Measurements from ENCODE around the gene TMEM163. TPM values are rescaled to one million over a fixed set of nuclear protein-coding genes. Genes with fewer than 3 reads are reported as not detected.
"Not testable (repeated sequence)": the region's sequence is repeated elsewhere in the genome, so short reads cannot be mapped to it uniquely, and the experiment has no call there.

TMEM163 gene
- polyA plus RNA-seq (ENCODE audit: insufficient read length in 4 of 4) = 1 to 10 TPM; 1.2 to 2.4 (median 1.3) TPM

DNA sequence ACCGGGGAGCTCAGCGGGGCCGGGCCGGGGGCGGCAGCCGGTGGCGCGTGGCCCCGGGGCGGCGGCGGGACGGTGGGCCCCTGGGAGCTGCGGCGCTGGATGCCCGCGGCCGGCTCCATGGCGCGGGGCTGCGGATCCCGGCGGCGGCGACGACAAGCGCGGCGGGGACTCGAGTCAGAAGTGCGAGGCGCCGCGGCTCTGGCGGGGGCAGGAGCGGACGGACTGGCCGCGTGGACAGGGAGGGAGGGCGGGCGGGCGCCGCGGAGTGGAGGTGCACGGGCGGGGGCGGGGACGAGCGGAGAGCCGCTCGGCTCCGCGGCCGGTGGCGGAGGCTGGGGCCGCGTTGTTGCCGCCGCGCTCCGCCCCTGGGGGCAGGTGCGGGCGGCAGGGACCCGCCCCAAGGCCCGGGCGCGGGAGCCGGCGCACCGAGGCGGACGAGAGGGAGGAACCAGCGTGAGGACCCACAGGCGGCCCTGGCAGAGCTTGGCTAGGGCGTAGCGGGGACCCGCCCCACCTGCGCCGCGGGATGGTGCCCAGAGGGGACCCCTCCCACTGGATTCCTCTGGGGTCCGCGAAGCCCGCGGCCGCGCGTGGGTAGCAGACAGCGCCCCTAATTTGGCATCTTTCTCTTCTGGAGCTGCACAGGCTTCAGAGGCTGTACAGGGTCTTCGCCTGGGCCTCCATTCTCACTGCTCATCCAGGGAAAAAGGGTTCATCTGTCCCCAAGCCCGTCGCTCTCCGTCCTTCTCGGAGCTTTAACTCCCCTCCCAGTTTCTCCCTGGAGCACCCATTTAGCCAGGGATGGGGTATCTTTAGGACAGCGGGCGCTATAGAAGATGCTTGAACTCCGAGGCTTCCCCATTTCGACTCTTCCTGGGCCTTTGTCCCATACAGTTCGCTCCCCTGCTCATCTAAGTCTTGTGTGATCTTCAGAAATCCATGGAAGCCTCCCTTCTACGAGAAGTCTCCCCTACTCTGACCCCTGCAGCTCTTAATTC is at the start of gene TMEM163:
TSS of gene TMEM163 (minus strand) at position 184 of the 998 bp plus-strand sequence.
- no peak for DNase-seq (ENCODE audit: low read depth in 4 of 4, low spot score in 3 of 4)

DNA sequence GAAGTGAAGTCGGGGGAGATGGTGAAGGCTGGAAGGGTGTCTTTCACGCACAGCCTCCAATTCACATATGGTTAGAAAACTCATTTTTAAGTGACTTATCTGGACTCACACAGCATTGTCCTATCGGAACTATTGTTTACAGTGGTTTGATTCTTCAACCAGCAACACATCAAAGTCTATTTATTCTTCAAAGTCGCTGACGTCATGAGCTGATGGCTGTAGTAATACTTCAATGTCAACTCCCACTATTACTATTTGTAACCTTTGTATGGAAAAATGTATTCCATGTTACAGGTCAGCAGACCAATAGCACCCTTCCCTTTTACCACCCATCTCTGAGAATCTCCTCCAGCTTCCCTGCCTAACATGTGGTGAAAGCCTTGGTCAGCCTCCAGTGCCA is 47.8 kb upstream of the TMEM163 start:
- DNase-seq (ENCODE audit: low read depth in 4 of 4, low spot score in 3 of 4) = no peak

DNA sequence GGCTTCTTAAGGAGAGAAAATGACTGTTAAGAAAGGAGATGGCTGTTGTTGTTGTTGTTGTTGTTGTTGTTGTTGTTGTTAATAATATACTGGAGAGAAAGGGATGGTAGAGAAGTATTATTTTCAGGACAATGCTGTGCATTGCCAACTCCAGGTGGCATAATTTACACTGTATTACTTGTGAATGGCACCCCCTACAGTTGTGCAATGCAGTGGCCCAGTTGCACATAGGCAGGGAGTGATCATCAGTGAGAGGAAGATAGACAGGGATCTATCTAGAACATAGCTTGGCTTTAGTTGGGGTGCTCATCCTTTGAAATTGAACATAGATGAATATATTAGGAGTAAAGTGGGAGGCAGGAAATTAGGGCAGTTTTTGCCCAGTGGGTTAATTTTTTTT is 47.2 kb upstream of the TMEM163 start:
- no peak for DNase-seq (ENCODE audit: low read depth in 4 of 4, low spot score in 3 of 4)

DNA sequence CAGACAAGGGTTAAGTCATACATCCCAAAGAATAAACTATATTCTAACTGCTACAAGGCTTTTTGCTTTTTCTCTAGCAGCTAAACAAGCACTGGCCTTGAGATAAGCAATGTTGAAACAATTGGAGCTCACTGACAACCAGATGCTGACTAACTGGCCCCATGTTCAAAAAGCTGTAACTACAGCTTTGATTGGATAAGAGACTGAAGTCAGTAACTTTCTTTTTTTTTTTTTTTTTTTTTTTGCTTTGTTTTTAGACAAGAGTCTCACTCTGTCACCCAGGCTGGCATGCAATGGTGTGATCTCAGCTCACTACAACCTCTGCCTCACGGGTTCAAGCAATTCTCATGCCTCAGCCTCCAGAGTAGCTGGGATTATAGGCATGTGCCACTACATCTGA is 45.4 kb upstream of the TMEM163 start:
- no peak for DNase-seq (ENCODE audit: low read depth in 4 of 4, low spot score in 3 of 4)

DNA sequence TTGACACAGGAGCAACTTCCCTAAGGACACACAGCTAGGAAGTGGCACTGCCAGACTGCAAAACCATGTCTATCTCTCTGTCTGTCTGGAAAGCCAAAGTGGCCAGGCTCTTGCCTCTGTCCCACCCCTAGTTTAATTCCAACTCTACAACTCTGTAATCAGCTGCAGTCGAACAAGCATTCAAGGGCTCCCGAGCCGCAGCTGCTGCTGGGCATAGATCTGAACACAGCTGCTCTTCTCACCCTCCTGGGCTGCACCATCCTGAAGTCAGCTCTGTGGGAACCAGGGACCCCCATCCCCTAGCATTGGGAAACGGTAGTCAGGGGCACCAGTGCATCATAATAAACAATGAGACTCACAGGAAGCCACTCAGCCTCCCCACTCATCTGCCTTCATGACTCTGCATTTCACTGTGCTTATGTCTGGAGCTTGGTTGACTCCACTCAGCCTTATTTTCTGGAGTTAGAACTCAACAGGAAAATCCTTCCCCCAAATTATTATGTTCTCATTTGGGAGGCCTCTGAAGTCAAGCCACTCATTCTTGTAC is 44.4 kb upstream of the TMEM163 start:
- no peak for DNase-seq (ENCODE audit: low read depth in 4 of 4, low spot score in 3 of 4)

DNA sequence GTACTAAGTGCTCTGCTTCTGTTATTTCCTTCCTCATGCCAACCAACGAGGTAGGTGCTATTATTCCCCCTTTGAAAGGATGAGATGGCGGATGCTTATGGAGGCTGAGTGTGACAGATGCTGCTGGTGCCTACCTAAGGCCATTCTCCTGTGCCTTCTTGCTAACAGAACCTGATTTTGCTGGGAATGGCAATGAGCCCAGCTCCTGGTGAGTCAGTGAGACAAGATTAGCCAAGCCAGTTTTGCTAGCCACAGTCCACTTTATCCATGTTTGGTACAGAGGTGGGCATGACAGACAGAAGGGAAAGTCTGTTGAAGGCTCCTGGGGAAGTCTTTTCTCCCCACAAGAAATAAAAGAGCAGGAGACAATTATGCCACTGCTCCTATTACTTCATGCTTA is 43.7 kb upstream of the TMEM163 start:
- no peak for DNase-seq (ENCODE audit: low read depth in 4 of 4, low spot score in 3 of 4)

DNA sequence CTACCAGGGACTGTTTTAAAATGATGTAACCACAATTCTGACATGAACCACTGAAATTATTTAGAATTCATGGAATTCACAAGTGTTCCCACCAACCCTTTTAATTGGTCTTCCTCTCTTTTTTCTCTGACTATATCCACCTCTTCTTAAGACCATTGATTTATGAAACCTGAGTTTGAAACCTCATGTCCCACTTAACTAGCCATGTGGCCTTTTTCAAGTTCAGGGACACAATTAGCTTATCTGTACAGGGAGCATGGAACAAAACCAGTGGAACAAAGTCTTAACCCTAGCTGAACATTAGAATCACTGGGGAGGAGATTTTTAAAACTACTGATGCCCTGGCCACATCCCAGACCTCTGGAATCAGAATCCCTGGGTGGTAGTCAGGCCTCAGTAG is 41.6 kb upstream of the TMEM163 start:
- DNase-seq (ENCODE audit: low read depth in 4 of 4, low spot score in 3 of 4) = no peak

DNA sequence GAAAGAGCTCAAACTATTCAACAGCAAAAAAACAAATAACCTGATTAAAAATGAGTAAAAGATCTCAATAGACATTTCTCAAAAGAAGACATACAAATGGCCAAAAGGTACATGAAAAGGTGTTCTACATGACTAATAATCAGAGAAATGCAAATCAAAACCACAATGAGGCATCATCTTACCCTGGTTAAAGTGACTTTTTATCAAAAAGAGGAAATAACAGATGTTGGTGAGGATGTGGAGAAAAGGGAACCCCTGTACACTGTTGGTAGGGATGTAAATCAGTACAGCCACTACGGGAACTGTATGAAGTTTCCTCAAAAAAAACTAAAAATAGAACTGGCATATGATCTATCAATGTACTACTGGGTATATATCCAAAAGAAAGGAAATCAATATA is 39.8 kb upstream of the TMEM163 start:
- no peak for DNase-seq (ENCODE audit: low read depth in 4 of 4, low spot score in 3 of 4)

DNA sequence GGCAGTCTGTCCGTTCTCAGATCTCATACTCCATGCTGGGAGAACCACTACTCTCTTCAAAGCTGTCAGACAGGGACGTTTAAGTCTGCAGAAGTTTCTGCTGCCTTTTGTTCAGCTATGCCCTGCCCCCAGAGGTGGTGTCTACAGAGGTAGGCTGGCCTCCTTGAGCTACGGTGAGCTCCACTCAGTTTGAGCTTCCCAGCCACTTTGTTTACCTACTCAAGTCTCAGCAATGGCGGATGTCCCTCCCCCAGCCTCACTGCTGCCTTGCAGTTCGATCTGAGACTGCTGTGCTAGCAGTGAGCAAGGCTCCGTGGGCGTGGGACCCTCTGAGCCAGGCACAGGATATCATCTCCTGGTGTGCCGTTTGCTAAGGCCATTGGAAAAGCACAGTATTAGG is 33.2 kb upstream of the TMEM163 start:
- DNase-seq (ENCODE audit: low read depth in 4 of 4, low spot score in 3 of 4) = not testable (repeated sequence)

DNA sequence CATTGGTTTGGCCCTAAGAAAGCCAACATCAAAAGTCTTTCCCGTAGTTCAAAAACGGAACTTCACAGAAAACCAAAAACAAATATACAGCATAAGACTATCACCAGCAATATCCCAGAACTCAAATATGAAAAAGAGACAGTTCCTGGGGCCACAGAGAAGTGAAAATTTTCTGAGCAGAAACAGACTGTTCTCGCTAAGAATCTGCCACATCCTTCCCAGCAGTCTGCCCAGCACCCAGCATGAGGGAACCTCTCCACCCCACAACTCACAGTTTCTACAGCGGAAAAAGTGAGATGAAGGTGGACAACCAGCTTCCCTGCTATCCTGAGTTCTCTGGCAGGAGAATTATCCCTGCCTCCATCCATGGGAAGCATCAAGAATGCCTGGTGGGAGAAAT is 26.7 kb upstream of the TMEM163 start:
- no peak for DNase-seq (ENCODE audit: low read depth in 4 of 4, low spot score in 3 of 4)

DNA sequence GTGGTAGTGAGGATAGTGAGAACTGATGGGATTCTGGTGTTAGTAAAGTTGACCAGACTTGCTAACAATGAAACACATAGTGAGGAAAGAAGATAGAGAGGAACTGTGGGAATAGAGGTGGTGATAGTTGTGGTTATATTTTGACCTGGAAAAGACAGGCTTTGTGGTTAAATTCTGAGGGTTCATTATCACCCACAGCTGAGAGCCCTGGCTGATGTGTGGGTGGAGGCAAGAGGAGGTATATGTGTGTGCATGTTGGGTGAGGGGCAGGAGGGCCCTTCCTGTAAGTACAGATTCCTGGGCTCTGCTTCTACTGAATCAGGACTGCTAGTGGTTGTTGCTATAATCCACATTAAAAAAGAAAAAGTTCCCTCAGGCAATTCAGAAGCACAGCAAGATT is 26.2 kb upstream of the TMEM163 start:
- no peak for DNase-seq (ENCODE audit: low read depth in 4 of 4, low spot score in 3 of 4)

DNA sequence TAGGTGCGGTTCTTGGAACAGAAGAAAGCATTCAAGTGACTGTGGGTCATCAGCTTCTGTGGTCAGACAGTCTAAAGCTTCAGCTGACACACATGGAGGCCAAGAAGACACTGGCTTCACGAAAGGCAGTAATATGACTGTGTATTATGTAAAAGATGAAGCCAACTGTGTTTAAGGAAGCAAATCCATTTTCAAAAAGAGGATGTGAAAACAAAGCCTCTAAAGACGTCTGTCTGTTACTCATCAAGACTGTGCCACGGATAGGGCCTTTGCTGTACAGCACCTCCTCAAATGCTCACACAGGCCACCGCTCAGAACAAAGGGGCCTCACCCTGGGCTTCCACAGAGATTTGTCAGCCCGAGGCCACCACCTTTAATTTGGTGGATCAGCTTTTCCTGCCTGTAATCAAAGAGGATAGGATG is 21.1 kb upstream of the TMEM163 start:
- DNase-seq (ENCODE audit: low read depth in 4 of 4, low spot score in 3 of 4) = no peak

DNA sequence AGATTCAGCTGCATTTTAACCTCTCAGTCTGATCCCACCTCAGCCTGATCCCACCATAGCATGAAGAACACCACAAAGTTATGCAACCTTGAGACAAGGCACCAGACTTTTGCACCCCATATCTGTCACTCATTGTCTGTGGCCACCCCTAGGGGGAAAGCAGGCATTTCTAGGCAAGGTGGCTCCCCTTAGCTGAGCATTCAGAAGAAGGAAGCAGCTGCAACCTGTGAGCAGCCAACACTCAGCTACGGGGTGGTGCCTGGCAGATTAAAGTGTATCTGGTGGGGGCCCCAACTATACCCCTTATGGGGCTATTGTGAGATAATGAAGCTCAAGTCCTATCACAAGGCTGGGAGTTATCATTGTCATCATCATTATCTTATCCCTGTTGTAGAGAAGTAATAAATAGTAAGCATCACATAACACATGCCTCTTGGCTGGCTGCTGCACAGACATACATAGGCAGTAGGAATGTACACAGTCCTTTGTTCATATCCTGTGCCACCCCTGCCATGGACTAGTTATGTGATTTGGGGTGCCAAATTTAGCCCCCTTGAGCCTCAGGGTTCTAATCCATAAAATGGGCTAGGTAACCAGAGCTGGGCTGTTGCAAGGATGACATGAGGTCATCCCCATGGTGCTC is 20.6 kb upstream of the TMEM163 start:
- DNase-seq (ENCODE audit: low read depth in 4 of 4, low spot score in 3 of 4) = no peak

DNA sequence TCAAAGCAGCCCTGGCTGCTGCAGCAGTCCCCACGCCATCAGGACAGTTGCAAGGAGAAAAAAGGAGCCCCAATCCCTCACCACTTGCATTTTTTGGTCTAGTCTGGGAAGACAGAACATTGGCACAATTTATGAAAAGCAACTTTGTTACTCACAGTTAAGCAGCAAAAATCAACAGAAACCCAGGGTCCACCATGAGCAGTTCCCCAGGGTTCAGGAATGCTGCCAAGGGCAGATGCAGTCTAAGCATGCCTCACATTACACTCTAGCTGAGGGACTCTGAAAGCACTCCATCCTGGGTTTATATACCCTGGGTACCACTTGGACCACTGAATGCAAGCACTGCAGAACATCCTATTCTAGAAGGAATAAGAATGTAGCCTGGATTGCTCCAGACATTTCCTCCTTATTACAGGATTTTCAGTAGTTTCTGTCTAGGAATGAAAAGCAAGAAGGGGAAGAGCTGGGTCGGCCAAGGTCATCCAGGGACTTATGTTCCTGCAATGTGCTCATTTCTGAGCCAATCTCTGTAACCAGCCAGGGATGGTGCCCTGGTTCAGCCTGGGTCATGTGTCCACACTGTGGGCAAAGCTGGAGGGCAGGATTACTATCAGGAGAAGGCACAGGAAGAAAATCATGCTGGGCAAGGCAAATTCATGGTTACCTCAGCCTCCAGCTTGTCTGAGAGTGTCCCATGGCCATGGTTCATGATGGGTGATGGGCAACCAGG is 19.5 kb upstream of the TMEM163 start:
- no peak for DNase-seq (ENCODE audit: low read depth in 4 of 4, low spot score in 3 of 4)

DNA sequence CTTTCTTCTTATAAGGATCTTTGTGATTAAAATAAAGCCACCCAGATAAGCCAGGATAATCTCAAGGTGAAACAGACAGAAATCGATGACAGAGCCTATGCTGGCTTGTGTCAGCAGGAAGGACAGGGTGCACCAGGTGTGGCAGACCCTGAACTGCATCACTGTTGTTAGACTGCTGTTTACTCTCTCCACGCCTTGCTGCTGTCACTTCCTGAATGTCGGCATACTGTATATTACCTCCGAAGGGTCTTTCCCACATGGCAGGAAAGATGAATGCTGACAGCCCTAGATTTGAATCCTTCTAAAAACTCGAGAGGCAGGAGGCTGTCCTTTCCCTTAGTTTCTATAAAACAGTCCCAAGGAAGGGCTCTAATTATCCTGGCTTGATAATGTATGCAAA is 18.9 kb upstream of the TMEM163 start:
- DNase-seq (ENCODE audit: low read depth in 4 of 4, low spot score in 3 of 4) = no peak

DNA sequence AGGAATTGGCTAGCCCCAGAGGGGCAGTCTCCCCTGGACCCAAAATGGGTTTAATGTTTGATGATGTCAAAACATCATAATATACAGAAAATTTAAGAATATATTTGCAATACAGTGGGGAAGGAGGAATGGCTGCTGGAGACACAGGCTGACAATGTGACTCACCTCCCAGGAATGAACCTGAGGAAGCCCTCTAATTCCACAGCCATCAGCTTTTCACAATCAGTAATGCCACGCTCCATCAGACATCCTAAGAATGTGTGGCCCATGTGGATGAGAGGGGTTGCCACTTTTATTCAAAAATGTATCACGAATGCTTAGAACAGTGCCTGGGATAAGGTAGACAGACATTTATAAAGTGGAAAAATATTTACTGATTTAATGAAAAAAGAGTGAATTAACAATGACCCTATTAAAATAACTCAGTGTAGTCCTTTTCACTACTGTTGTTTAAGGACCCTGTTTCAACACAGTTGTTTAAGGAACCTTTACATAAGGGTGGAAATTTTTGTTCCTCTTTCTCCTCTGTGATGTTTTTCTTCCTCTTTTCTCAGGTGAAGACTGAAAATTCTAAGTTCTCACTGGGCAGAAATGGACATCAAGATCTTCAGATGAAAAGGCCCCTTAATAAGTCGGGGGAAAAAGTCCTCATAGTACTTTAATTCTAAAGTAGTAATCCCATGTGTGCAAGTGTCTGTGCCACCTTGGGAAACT is 17.5 kb upstream of the TMEM163 start:
- DNase-seq (ENCODE audit: low read depth in 4 of 4, low spot score in 3 of 4) = no peak

DNA sequence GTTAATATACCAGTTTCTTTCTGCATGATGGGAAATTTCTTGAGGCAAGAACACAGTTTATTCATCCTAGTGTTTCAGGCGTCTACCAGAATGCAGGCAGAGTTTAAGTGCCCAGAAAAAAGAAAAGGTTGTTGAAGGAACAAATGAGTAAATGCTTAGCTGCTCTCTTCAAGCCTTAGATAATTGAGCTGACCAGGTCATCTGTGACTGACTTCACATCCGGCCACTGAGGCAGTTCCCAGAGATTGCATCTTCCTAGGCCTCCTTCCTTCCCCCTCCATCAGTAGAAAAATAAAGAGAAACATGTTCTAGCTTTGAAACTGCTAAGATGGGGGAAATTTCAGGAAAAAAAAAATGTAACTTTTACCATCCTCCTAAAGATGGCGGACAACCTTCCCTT is 9.4 kb upstream of the TMEM163 start:
- DNase-seq (ENCODE audit: low read depth in 4 of 4, low spot score in 3 of 4) = no peak

DNA sequence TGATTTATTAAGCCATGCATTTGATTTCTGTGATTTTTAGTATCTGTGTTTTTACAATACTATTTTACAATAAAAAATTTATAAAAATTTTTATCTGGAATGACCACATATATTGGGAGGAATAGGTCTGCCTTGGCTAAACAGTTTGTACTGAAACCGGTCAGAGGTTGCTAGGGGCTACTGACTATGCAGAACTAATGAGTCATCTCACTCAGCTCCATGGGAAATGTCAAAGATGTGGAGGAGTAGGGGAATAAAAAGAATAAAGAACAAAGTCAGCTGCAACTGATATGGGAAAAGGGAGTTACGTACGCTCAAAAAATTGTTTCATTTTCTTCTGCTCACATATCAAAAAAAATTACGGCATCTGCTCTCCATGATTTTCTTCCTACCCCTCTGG is 8.6 kb upstream of the TMEM163 start:
- no peak for DNase-seq (ENCODE audit: low read depth in 4 of 4, low spot score in 3 of 4)

DNA sequence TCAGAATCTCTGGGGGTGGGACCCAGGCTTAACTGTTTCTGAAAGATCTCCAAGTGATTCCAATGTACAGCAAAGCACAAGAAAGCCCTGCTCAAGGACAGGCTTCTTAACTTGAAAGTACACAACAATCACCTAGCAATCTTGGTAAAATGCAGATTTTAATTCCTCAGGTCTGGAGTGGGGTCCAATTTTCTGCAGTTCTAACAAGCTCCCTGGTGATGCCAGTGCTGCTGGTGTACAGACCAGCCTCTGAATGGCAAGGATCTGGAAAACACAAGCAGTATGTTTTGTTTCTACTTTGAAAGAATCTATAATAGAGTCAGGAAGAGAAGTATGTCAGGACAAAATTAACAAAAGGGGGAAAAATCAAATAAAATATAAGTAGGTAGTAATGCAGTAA is 7.8 kb upstream of the TMEM163 start:
- DNase-seq (ENCODE audit: low read depth in 4 of 4, low spot score in 3 of 4) = no peak

DNA sequence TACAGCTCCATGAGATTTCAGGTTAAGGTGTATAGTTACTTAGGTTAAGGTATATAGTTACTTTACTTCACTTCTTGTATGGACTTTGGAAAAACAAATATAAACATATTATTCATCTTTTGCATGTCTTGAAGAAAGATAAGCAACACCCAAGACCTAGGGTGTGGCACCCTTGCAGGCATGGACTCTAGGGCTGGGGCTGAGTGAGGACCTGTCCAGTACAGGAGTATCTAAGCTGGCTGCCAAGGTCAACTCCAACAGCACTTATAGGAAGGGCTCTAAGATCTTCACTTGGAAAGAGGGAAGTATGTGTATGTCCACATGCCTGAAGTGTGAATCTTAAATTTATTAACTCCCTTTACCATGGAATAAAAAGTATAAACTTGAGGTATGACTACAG is 7.1 kb upstream of the TMEM163 start:
- no peak for DNase-seq (ENCODE audit: low read depth in 4 of 4, low spot score in 3 of 4)

All from right renal pelvis (tissue), 4 donors.